WERI-Rb-1 (cell line): ENCODE results near the gene IL18RAP.

Experiments used
- DNase-seq: peaks from one replicate; pipeline ENCODE4 v3.0.0-alpha.2; 2020
- H3K27ac ChIP-seq: fragments of 250-450 bp; sonication (Bioruptor Pico); 2 replicates; pipeline ENCODE4 v1.5.1; 2020; ENCODE audit warnings: mild to moderate bottlenecking, moderate library complexity
- H3K27me3 ChIP-seq: fragments of 250-450 bp; sonication (Bioruptor Pico); 2 replicates; pipeline ENCODE4 v1.5.1; 2021; ENCODE audit warnings: mild to moderate bottlenecking, low read depth, moderate library complexity; ENCODE audit not compliant: insufficient read depth, severe bottlenecking
- H3K36me3 ChIP-seq: fragments of 250-450 bp; sonication (Bioruptor Pico); 2 replicates; pipeline ENCODE4 v1.5.1; 2020; ENCODE audit warnings: mild to moderate bottlenecking, moderate library complexity
- H3K4me3 ChIP-seq: 2 replicates; pipeline ENCODE4 v1.5.1; 2011; ENCODE audit warnings: low read depth, mild to moderate bottlenecking, control low read depth, low read length
- H3K9me3 ChIP-seq: fragments of 250-450 bp; sonication (Bioruptor Pico); 2 replicates; pipeline ENCODE4 v1.5.1; 2021; ENCODE audit warnings: mild to moderate bottlenecking, moderate library complexity; ENCODE audit not compliant: severe bottlenecking
- TF ChIP-seq, protein P1 (sequence below): IDR thresholded peaks from 2 replicates; pipeline ENCODE4 v1.5.1; 2011; ENCODE audit warnings: low read depth, mild to moderate bottlenecking, control low read depth, inconsistent platforms, low read length

The IL18RAP gene

DNA sequence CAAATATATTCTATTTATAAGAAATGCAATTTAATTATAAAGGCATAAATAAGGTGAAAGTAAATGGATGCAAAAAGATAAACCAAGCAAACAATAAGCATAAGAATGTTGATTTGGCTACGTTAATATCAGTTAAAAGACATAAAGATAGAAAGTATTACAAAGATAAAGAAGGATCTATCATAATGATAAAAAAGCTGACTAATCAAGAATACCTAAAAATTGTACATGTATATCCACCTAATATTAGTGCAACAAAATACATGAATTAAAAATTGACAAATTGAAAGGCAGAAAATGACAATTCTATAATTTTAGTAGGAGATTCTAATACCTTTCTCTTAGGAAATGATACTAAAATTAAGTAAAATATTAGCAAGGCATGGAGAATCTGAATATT, 71.6 kb downstream of the IL18RAP start:
- Histone ChIP-seq H3K9me3 (no peaks in the 10 kb centered on the region), H3K27me3 (peaks cover 26% of the 10 kb centered on the region), H3K36me3 (no peaks in the 10 kb centered on the region), H3K4me3 (no peak overlapping the region), H3K27ac (no peak overlapping the region)
- no peak for DNase-seq
- TF ChIP-seq, protein P1, sequence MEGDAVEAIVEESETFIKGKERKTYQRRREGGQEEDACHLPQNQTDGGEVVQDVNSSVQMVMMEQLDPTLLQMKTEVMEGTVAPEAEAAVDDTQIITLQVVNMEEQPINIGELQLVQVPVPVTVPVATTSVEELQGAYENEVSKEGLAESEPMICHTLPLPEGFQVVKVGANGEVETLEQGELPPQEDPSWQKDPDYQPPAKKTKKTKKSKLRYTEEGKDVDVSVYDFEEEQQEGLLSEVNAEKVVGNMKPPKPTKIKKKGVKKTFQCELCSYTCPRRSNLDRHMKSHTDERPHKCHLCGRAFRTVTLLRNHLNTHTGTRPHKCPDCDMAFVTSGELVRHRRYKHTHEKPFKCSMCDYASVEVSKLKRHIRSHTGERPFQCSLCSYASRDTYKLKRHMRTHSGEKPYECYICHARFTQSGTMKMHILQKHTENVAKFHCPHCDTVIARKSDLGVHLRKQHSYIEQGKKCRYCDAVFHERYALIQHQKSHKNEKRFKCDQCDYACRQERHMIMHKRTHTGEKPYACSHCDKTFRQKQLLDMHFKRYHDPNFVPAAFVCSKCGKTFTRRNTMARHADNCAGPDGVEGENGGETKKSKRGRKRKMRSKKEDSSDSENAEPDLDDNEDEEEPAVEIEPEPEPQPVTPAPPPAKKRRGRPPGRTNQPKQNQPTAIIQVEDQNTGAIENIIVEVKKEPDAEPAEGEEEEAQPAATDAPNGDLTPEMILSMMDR: no peak

GRCh38 chr2:102498414-102498813, 75.5 kb downstream of the IL18RAP start:
- no peaks in the 10 kb centered on the region for H3K9me3 ChIP-seq
- no peaks in the 10 kb centered on the region for H3K36me3 ChIP-seq
- no peak for DNase-seq
- H3K27ac ChIP-seq: no peak overlapping the region
- TF ChIP-seq, protein P1: no peak
- H3K4me3 ChIP-seq: no peak overlapping the region
- peaks cover 48% of the 10 kb centered on the region for H3K27me3 ChIP-seq

DNA sequence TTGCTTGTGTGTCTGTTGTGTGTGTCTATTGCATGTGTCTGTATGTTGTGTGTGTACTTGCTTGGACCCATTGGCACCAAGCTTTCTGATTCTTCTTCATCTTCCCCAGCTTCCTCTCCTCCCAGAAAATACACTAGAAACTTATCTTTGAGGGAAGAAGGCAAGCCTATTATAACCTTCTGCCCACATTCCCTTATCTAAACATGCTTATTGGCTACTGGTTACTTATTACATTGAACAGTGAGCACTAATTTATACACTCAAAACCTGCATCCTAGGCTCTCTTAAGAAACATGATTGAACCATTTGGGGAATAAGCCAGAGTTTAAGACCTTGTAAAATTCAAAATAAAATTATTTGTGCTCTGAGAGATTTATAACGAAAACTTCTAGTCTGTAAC, 76.6 kb downstream of the IL18RAP start:
- TF ChIP-seq, protein P1: no peak
- Histone ChIP-seq H3K4me3 (no peak overlapping the region), H3K9me3 (no peaks in the 10 kb centered on the region), H3K27me3 (peaks cover 60% of the 10 kb centered on the region), H3K27ac (no peak overlapping the region), H3K36me3 (no peaks in the 10 kb centered on the region)
- no peak for DNase-seq
